GM23338 (cell line): ENCODE data around the gene SLC4A2.

ENCODE experiments used
- CTCF ChIP-seq, 2 experiments: fragments of 200-600 bp in 1 of 2; sonication (generic) in 1 of 2; conservative IDR thresholded peaks; 2 replicates each; pipeline versions ENCODE4 v1.5.1 to v1.6.1; 2016 to 2017; ENCODE audit warnings: antibody characterized with exemption in 2 of 2, low read depth in 2 of 2, mild to moderate bottlenecking in 2 of 2, moderate library complexity in 1 of 2
- EZH2 ChIP-seq: fragments of 200-600 bp; sonication (generic); IDR thresholded peaks from one replicate; pipeline ENCODE4 v1.8.0; 2017; ENCODE audit warnings: antibody characterized with exemption, mild to moderate bottlenecking, low read depth; ENCODE audit not compliant: unreplicated experiment
- EZH2phosphoT487 ChIP-seq: fragments of 200-600 bp; sonication (generic); IDR thresholded peaks from one replicate; pipeline ENCODE4 v1.8.1; 2018; ENCODE audit warnings: antibody characterized with exemption; ENCODE audit not compliant: unreplicated experiment
- JUNB ChIP-seq: IDR thresholded peaks from one replicate; pipeline ENCODE4 v1.6.1; 2016; ENCODE audit warnings: antibody characterized with exemption; ENCODE audit not compliant: unreplicated experiment
- NANOG ChIP-seq: IDR thresholded peaks from 2 replicates; pipeline ENCODE4 v1.6.1; 2016; ENCODE audit warnings: antibody characterized with exemption, borderline replicate concordance
- REST ChIP-seq: IDR thresholded peaks from one replicate; pipeline ENCODE4 v1.6.1; 2018; ENCODE audit warnings: antibody characterized with exemption; ENCODE audit not compliant: unreplicated experiment
- ZNF462 ChIP-seq: fragments of 250-450 bp; sonication (Bioruptor Pico); IDR thresholded peaks from 2 replicates; pipeline ENCODE4 v1.5.0; 2020; ENCODE audit warnings: mild to moderate bottlenecking, moderate library complexity

- TF ChIP-seq NANOG = no peak
- no peak for TF ChIP-seq CTCF (conservative IDR thresholded peaks at IDR 0.05; ENCODE audit: low read depth in 2 of 2)
- no peak for TF ChIP-seq ZNF462
- TF ChIP-seq REST = no peak
- no peak for TF ChIP-seq EZH2phosphoT487
- no peak for TF ChIP-seq JUNB
- no peak for TF ChIP-seq EZH2
Observed at GRCh38 chr7:151082141-151083070, 23.0 kb downstream of the SLC4A2 start.
